Gastroesophageal sphincter (tissue), 3 donors: Measurements from ENCODE around the gene ARID1B.

Experiments
- CTCF ChIP-seq, 4 experiments: fragments of 200-600 bp in 2 of 4; fragments of 450-650 bp in 2 of 4; sonication (generic) in 1 of 4; IDR thresholded peaks; one replicate each; pipeline ENCODE4 v1.5.1; 2017 to 2019; ENCODE audit warnings: antibody characterized with exemption in 4 of 4, mild to moderate bottlenecking in 2 of 4, moderate library complexity in 2 of 4
- POLR2A ChIP-seq, 2 donors: fragments of 450-650 bp; IDR thresholded peaks; one replicate each; pipeline ENCODE4 v1.6.1; 2017; ENCODE audit warnings: antibody characterized with exemption in 2 of 2, mild to moderate bottlenecking in 2 of 2, moderate library complexity in 1 of 2
- POLR2AphosphoS5 ChIP-seq: sonication (generic); formaldehyde crosslinking; IDR thresholded peaks from one replicate; pipeline ENCODE4 v1.6.1; 2017; ENCODE audit warnings: antibody characterized with exemption

- no peak for TF ChIP-seq CTCF (IDR thresholded peaks at IDR 0.05)
- no peak for TF ChIP-seq POLR2AphosphoS5
- no peak for TF ChIP-seq POLR2A (IDR thresholded peaks at IDR 0.05)
Observed at GRCh38 chr6:156840136-156840535, 63.0 kb downstream of the ARID1B start.
